Measurements from ENCODE around the gene ZNF800.
"Not testable (repeated sequence)": the region's sequence is repeated elsewhere in the genome, so short reads cannot be mapped to it uniquely, and the experiment has no call there.

ZNF800 gene, protein sequence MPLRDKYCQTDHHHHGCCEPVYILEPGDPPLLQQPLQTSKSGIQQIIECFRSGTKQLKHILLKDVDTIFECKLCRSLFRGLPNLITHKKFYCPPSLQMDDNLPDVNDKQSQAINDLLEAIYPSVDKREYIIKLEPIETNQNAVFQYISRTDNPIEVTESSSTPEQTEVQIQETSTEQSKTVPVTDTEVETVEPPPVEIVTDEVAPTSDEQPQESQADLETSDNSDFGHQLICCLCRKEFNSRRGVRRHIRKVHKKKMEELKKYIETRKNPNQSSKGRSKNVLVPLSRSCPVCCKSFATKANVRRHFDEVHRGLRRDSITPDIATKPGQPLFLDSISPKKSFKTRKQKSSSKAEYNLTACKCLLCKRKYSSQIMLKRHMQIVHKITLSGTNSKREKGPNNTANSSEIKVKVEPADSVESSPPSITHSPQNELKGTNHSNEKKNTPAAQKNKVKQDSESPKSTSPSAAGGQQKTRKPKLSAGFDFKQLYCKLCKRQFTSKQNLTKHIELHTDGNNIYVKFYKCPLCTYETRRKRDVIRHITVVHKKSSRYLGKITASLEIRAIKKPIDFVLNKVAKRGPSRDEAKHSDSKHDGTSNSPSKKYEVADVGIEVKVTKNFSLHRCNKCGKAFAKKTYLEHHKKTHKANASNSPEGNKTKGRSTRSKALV

DNA sequence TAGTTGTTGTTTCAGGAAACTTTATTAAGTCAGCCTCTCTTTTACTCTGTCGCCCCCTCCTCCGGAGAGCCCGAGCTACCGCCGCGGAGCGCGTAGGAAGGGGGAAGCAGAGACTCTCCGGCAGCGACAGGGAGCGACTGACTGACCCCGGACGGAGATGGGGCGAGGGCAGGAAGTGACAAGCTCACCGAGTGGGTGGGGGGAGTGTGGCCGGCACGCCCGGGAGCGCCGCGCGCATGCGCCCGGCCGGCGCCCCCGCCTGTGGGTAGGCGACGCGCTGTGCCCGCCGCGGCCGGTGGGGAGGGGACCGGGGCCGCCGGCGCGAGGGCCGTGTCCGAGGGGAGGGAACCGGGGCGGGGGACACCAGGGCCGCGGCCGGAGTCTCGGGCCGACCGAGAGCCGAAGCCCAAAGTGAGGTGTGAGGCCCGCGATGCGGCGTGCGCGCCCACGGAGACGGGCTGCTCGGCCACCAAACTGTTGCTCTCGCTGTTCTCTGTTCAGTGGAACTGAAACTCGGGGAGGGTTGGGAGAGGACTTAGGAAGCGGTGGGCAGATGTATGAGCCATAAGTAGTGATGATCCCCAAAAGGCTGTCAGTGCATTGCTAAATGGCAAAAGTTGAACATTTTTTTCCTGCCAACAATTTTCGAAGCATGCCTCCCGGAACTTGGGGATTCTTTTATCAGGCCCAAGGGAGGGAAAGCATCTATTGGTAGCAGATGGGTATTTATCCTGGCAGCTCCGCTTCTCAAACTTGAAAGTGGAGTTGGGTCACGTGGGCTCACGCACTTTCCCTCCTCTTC, at the start of gene ZNF800:
ZNF800 (minus strand) TSS at position 143 of the 802 bp plus-strand sequence. CDS start 1,151 bp downstream, outside the sequence.
- H3K4me3 ChIP-seq (ENCODE audit: low read depth, low read length) = peak within 1 kb of the TSS; percentile 72

DNA sequence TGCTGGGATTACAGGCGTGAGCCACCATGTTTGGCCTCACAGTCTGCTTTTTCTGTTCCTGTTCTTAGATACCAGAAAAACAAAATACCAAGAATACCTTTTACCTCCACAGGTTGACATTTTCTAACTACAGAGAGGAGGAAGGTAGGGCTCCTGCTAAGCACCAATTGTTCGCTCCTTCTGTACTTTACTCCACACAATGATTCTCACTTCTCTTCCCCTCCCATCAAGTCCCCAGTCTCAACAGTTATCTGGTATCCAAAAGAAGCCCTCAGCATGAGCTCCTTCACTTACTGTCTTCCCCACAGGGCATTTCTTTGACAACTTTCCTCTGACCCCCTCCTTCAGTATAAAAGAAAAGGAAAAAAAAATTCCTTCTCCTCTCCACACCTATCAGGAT, 47.7 kb upstream of the ZNF800 start:
- H3K4me3 ChIP-seq (ENCODE audit: low read depth, low read length) = no peak overlapping the region

GRCh38 chr7:127438836-127439235, 46.3 kb upstream of the ZNF800 start:
- no peak overlapping the region for H3K4me3 ChIP-seq (ENCODE audit: low read depth, low read length)

DNA sequence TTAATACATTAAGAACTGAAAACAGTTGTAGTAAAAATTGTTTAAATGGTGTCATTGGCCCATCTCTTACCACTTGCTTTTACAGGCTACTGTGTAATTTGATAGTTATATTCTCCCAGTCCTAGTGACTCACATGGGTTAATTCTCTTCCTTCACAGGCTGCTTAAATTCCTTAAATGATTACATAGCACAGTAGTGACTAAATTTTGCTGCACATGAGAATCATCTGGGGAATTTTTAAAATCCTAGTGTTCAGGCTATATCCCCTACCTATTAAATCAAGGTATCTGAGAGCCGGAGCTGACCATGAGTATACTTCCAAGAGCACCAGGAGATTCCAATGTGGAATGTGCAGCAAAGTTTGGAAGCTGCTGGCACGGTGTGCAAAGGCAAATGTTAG, 45.3 kb upstream of the ZNF800 start:
- no peak overlapping the region for H3K4me3 ChIP-seq (ENCODE audit: low read depth, low read length)

DNA sequence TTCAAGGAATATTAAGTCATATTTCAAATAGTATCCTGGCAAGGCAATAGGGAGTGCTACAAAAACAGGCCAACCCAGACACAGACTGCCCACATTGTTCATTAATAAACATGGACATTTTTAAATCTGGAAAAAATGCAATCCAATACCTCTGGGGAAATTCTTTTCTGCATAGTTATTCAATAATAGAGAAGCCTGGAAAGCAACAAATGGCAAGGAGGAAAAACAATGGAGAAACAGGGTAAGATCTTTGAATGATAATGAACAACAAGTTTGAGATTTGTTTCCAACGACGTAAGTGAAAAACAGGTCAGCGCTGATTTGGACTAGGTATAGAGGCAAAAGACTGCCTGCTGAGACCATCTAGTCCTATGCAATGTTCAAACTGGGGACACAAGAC, 44.7 kb upstream of the ZNF800 start:
- H3K4me3 ChIP-seq (ENCODE audit: low read depth, low read length) = no peak overlapping the region

GRCh38 chr7:127429281-127429680, 36.8 kb upstream of the ZNF800 start:
- not testable (repeated sequence) for H3K4me3 ChIP-seq (ENCODE audit: low read depth, low read length)

DNA sequence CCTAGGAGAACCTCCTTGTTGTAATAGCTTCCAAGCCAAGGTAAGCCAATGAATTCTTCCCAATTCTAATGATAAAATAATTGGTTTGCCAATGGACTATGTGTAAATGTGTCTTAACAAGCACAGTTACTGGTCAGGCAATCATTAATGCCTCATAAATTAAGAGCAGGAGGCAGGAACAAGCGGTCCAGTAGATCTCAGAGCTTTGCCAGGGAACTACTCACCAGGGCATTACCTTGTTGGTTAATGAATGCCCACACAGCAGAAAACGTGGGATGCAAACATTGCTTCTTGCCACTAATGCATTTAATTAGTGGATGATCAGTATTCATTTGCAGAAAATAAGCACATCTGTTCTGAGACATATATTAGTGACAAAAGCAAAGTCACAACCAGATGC, 26.7 kb upstream of the ZNF800 start:
- H3K4me3 ChIP-seq (ENCODE audit: low read depth, low read length) = no peak overlapping the region

DNA sequence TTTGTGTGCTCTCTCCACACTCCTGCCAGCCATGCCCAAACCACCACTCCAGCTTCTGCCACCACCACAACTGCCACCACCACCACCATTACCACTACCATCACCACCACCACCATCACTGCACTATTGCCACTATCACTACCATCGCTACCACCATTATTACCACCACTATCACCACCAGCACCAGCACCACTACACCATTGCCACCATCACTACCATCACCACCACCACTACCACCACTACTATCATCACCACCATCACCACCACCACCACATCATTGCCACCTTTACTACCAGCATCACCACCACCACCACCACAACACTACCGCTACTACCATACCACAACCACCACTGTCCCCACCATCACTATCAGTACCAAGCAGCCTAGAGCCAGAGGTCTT, 26.0 kb upstream of the ZNF800 start:
- no peak overlapping the region for H3K4me3 ChIP-seq (ENCODE audit: low read depth, low read length)

DNA sequence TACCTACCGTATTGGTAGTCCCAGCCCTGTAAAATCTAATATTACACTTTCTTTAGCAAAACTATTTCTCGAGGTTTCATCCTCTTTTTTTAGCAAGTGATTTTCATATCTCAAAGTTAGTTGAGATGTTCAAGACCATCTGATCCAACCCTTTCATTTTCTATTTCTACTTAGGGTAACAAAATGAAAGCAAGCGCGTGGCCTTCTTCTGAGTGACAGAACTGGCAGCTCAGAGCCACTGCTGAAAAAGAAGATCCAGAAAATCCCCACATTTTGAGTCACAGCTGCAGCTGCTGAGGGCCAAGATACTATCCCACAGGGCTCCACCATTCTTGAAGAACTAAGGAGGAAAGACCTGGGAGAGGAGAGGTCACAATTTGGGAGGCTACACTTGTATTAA, 24.8 kb upstream of the ZNF800 start:
- no peak overlapping the region for H3K4me3 ChIP-seq (ENCODE audit: low read depth, low read length)

GRCh38 chr7:127415060-127415742, 22.7 kb upstream of the ZNF800 start:
- no peak overlapping the region for H3K4me3 ChIP-seq (ENCODE audit: low read depth, low read length)

- H3K4me3 ChIP-seq (ENCODE audit: low read depth, low read length) = no peak overlapping the region
Measured at GRCh38 chr7:127413962-127414361, 21.5 kb upstream of the ZNF800 start.

DNA sequence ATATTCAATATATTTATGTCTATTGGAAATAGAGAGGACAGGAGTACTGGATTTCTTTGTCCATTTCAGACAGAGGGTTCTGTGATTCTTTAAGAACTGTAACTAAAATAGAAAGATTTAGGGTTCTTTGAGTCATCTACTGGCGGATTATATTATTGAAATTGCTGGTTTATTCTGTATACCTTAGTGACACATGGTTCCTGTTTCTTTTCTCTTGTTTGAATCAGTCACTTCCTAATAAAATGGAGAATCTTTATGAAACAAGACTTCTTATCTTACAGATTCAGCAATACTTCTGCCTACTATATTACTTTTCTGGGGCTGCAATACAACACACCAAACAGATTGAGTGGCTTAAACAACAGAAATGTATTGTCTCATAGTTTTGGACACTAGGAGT, 20.8 kb upstream of the ZNF800 start:
- H3K4me3 ChIP-seq (ENCODE audit: low read depth, low read length) = no peak overlapping the region

- H3K4me3 ChIP-seq (ENCODE audit: low read depth, low read length) = no peak overlapping the region
Measured at GRCh38 chr7:127411176-127411575, 18.7 kb upstream of the ZNF800 start.

DNA sequence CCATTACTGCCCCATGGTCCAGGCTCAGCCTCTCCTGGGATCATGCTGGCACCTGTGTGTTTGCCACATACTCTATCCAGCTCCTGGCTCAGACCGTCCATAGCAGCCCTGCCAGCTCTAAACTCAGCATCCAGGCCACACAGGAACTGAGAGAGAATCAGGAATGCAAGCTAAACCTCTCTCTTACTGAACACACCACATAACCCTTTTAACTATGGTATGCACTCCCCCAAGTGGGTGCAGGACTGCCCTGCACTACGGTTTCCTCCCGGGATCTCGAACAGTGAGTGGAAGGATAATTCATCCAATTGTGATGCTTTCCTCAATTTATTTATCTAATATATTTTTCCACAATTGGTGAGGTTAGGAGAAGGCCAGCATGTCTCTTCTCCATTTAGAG, 17.1 kb upstream of the ZNF800 start:
- H3K4me3 ChIP-seq (ENCODE audit: low read depth, low read length) = no peak overlapping the region

- H3K4me3 ChIP-seq (ENCODE audit: low read depth, low read length) = no peak overlapping the region
Measured at GRCh38 chr7:127404286-127405072, 12.0 kb upstream of the ZNF800 start.

DNA sequence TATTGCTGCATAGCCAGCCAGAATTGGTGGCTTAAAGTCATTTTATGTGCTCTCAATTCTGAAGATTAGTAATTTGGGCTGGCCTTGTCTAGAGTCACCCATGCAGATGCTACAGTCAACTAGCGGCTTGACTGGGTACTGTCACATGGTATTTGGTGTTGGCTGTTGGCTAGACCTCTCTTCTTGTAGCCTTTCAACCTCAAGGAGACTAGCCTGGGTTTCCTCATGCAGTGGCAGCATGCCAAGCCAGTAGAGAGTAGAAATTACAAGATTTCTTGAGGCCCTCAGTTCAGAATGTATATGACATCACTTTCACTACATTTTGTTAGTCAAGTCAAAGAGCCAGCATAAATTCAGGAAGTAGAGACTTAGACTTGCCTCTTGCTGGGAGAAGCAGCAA, 3.7 kb upstream of the ZNF800 start:
- H3K4me3 ChIP-seq (ENCODE audit: low read depth, low read length) = no peak overlapping the region

- not testable (repeated sequence) for H3K4me3 ChIP-seq (ENCODE audit: low read depth, low read length)
Measured at GRCh38 chr7:127395104-127395503, 2.6 kb upstream of the ZNF800 start.

GRCh38 chr7:127393368-127394058, 1.0 kb upstream of the ZNF800 start:
- peak overlapping the region; percentile 72 for H3K4me3 ChIP-seq (ENCODE audit: low read depth, low read length)

GRCh38 chr7:127392182-127392565, 334 bp downstream of the ZNF800 start:
- peak overlapping the region; percentile 72 for H3K4me3 ChIP-seq (ENCODE audit: low read depth, low read length)
